NCI-H2081 (cell line): Measurements from ENCODE around the gene FBLN2.
"Not testable (repeated sequence)": the region's sequence is repeated elsewhere in the genome, so short reads cannot be mapped to it uniquely, and the experiment has no call there.

Source experiments
- DNase-seq, 2 experiments: peaks; one replicate each; lab custom pipeline; 2025; lab: John Stamatoyannopoulos, UW

The FBLN2 gene

GRCh38 chr3:13548696-13549622 lies at the start of gene FBLN2:
TSS of gene FBLN2 (plus strand) at chr3:13549125. CDS start at chr3:13570356, 21,231 bp downstream.
- no peak for DNase-seq

GRCh38 chr3:13499246-13499645 lies 49.7 kb upstream of the FBLN2 start:
- not testable (repeated sequence) for DNase-seq

GRCh38 chr3:13500133-13500885 lies 48.6 kb upstream of the FBLN2 start:
- no peak for DNase-seq

GRCh38 chr3:13501056-13501455 lies 47.9 kb upstream of the FBLN2 start:
- no peak for DNase-seq

- DNase-seq, result no peak
Observed at GRCh38 chr3:13501521-13501920, 47.4 kb upstream of the FBLN2 start.

GRCh38 chr3:13501958-13502790 lies 46.8 kb upstream of the FBLN2 start:
- no peak for DNase-seq

GRCh38 chr3:13502791-13503060 lies 46.2 kb upstream of the FBLN2 start:
- DNase-seq, result no peak

GRCh38 chr3:13504161-13504831 lies 44.6 kb upstream of the FBLN2 start:
- DNase-seq, result no peak

GRCh38 chr3:13505147-13506130 lies 43.5 kb upstream of the FBLN2 start:
- no peak for DNase-seq

GRCh38 chr3:13506239-13506638 lies 42.7 kb upstream of the FBLN2 start:
- DNase-seq, result no peak

- DNase-seq, result no peak
Observed at GRCh38 chr3:13506680-13507079, 42.2 kb upstream of the FBLN2 start.

- DNase-seq, result no peak
Observed at GRCh38 chr3:13507247-13507569, 41.7 kb upstream of the FBLN2 start.

- no peak for DNase-seq
Observed at GRCh38 chr3:13507570-13508339, 41.2 kb upstream of the FBLN2 start.

- DNase-seq, result no peak
Observed at GRCh38 chr3:13508496-13508895, 40.4 kb upstream of the FBLN2 start.

- no peak for DNase-seq
Observed at GRCh38 chr3:13509059-13509815, 39.7 kb upstream of the FBLN2 start.

GRCh38 chr3:13509816-13510192 lies 39.1 kb upstream of the FBLN2 start:
- no peak for DNase-seq

- DNase-seq, result no peak
Observed at GRCh38 chr3:13512451-13512850, 36.5 kb upstream of the FBLN2 start.

- DNase-seq, result no peak
Observed at GRCh38 chr3:13513051-13513912, 35.6 kb upstream of the FBLN2 start.
